Amygdala (tissue), 56 donors: ENCODE data around the gene SBNO2.

Experiments used
- DNase-seq, 56 donors: peaks; one replicate each; lab custom pipeline; 2025; lab: John Stamatoyannopoulos, UW

Gene SBNO2

DNA sequence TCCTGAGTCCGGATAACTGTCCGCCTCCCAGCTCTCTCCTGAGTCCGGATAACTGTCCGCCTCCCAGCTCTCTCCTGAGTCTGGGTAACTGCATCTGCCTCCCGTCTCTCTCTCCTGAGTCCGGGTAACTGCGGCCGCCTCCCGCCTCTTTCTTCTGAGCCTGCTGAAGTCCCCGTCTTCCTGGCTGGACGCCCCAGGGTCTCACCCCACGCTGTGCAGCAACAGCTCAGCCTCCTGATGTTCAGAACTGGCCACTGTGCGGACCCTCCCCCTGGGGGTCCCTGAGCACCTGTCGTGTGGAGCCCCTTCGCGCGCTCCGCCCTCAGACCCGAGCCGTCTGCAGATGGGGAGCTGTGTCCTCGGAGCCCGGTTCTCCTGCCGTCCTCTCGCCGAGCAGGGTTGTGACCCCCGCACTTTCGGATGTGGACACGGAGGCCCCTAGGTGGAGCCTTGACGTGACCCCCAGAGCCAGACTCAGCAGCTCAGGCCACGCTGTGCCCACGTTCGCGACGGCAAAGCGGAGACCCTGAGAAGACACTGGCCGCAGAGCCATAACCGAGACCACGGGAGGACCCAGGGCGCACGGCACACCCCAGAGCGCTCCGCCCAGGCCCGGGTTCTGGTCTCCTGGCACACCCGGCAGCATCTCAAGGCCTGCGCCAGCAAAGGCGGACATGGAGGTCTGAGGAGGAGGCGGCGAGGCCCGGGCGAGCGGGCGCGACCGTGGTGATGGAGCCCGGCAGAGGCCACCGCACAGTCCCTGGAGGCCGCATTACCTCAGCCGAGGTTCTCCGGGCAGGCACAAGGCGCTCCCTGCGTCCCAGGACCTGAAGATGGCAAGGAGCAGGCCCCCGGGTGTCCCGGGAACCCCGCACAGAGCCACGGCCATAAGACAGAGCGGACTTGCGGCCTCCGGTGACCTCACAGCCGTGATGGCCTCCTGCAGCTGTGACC, 15.9 kb downstream of the SBNO2 start:
- no peak for DNase-seq

DNA sequence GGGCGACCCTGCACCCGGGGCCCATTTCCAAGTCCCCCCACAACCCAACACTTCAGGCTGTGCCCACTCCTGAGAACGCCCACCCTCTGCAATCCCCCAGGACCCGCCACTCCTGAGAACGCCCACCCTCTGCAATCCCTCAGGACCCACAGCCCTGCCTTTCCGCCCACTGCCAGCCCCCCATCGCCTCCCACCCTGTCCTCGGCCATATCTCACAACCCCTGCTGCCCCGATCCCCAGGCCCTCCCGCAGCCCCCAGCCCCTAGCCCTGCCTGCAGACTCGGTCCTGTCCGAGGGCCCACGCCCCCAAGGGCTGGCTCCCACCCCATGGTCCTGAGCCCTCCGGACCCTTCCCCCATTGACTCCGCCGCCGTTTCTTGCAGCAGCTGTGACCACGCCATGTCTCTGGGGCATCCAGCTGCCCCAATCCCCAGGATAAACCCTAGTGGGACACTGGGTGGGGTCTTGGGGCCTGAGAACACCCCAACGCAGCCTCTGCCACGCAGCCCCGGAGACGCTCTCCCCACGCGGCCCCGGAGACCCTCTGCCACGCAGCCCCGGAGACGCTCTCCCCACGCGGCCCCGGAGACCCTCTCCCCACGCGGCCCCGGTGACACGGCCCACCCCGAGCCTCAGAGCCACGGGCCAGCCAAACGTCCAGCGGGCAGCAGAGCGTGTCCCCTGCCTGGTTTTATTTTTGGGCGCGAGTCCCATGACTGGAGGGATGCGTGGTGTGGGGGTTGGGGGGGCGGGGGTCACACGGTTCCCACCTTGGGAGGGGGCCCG, 17.0 kb downstream of the SBNO2 start:
- DNase-seq, result no peak

DNA sequence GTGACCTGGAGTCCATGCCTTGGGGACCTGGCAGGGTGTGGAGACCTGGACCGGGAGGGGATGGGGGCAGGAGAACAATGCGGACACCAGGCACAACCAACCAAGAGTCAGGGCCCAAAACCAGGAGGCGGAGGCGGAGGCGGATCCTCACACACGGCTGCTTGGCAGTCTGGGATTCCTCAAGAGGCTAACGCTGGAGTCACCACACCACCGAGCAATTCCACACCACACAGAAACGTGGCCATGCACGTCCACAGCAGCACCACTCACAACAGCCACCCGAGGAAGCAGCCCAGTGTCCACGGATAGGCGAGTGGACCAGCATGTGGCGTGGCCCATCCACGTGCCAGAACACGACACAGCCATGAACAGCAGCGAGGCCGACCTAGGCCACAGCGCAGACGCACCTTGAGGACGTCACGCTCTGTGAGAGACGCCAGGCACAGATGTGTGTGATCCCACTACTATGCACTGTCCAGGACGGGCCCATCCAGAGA, 17.7 kb downstream of the SBNO2 start:
- DNase-seq, result no peak

DNA sequence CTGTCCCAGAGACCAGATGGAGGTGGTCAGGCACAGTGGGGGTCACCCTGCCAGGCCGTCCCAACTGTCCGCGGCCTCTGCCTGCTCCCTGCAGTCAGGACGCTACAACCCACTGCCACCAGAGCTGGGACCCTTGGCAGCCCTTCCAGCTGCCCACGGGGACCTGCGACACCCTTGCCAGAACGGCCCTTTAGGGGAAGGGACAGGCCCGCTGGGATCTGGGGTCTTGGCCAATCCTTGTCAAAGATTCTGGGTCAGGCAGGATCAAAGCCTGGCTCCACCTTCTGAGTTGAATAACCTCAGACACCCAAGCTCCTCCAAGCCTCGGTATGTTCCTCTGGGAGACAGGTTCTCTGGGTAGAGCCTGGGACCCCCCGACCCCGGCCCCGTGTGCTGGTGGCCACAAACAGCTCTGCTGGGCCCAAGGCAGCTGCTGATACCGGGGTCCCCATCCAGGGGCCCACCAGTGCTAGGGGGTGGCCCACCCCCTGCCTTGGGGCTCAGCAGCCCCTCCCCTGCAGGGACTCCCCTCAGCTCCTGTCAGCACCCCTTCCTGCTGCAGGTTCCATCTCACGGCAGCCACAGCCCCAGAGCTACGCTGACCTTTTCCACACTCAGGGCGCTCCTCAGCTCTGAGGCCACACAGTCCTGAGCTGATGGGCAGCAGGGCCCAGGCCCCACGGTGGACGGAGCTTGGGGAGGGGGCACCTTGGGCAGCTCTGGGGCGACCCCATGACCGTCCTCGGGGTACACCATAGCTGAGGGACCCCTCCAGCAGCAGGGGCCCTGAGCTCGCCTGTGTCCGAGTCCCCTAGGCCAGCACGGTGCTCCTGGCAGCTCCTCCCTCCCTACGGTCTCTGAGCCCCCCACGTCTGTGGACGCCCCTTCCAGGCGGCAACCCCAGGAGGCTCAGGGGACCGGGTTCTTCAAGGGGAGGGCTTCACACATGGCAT, 18.4 kb downstream of the SBNO2 start:
- DNase-seq, result no peak

DNA sequence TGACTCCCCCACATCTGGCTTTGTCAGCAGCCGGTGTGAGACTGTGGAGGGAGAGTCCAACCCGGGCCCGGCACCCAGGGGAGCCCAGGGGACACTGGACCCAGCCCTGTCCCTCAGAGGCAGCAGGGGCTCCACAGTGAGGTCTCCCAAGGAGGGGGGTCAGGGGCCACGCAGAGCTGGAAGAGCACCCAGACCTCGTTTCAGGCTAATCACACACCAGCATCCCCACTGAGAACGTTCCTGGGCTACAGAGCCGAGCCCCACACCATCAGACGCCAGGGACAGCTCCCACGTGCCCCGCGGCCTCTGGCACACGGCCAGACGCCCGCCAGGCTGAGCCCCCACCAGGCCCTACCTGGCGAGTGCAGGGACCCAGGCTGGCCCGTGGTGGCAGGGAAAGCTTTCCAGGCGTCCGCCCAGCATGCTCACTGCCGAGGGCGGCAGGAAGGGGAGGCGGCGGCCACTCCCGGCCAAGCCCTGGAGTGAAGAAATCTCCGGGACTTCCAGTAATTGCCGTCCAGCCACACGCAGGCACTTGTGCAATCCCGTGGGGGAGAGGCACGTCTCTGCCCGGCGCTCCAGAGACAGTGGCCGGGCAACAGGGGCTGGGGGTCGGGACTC, 19.2 kb downstream of the SBNO2 start:
- peak in 21 of 56 donors; percentile 7 to 60 (median 31) for DNase-seq

DNA sequence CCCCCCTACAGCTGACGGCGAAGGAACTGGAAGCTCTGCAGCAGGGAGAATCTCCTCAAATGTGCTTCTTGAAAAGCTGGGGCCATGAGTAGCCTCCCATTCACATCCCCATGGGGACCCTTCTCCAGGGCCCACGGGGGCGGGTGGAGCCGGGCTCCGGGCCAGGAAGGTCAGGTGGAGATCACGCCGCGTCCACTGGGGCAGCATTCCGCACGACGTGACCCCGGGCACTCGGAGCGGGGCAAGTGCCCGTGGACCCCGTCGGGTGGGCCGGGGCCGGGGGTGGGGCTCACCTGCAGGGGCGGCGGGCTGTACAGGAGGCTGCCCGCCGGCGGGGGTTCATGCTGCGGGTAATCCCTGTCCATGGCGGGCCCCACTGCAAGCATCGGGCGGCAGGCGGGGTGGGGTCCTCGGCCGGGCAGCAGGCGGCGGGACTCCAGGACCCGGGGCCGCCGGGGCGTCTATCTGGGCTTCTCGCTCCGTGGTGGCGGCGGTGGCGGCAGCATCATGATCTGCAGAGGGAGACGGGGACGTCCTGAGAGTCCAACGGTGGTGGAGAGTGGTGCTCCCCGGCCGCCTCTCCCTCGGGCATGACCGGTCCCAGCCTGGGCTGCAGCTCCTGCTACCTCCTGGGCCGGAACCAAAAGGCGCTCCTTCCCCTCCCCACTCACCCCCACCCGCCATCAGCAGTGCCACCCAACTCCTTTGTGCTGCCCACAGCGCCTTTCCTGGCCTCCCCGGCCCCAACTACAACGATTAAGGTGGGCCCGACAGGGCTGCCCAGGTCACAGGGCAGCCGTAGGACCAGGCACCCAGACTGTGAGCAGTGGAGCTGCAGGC, 20.0 kb downstream of the SBNO2 start:
- DNase-seq, result no peak

DNA sequence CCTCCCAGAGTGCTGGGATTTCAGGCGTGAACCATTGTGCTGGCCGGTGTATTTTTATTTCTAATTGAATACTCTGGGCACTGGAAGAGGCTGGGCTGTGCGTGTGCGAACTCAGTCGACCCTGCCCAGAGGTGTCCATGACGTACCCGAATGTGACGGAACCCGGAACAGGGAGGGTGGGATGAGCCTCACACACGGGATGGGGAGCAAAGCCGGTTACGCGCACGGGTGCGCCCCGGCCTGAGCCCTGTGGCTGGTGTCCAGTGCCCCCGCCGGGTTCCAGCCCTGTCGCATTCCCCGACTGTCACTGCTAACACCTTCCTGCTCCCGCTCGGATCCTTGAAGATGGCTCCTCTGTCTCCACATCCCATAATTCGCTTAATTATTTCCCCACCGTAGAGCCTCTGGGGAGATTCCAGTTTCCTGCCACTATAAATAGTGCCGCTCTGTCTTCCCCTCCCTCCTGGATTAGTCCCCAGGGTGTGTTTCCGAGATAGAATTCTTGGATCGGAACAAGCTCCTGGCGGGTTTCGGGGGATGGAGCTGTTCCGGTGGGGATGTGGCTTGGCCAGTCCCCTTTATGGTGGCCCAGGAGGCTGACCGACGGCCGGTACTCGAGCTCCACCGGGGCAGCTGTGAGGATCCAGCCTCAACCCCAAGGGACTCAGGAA, 22.0 kb downstream of the SBNO2 start:
- no peak for DNase-seq

DNA sequence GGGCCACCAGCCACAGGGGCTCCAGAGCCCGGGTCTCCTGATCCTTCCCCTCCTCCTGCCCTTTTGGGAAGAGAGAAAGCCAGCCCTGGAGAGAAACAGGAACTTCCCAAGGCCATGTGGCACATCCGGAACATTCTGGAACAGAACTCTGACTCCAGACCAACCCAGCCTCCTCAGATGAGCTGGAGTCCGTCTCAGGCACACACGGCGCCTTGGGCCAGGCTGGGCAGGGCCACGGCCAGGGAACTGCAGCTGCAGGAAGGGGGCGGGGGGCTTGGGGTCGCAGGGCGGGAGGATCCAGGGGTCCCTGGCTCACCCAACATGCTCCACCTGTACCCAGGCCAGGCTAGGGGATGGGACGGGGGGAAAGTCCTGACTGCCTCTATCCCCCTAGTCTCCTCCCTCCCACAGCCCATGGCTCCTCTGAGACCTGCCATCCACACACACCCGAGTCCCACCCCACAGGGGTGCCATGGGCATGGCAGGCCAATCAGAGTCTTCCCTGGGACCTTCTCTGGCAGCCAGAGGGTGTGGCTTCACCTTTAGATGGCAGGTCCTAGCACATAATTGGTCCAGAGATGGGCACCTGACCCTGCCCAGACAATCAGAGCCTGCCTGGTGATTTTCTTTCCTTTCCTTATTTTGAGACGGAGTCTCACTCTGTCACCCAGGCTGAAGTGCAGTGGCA, 22.9 kb downstream of the SBNO2 start:
- no peak for DNase-seq

DNA sequence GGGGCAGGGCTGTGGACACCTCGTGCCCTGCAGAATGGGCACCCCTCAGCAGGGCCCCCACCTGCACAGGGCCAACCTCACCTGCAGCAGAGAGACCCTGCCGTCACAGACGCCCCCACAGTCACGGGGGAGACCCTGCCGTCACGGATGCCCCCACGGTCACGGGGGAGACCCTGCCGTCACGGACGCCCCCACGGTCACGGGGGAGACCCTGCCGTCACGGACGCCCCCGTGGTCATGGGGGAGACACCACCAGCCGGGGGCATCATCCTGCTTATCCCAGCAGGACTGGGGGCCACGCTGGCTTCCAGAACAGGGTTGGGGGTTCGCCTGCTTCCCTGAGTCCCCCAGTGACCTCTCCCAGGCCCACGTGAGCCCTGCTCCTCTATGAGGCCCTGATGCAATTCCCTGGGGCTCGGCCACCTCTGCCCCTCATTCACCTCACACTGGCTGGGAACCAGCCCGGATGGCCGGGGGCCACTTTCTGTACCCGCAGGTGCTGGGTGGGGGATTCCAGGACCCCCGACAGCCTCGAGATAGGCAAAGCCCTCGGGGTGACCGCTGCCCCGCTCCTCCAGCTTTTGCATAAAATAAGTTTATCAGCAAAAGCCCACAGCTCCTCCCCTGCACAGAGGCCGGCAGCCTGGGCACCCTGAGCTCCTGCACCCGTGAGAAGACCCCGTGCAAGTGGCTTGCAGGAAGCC, 23.6 kb downstream of the SBNO2 start:
- no peak for DNase-seq

DNA sequence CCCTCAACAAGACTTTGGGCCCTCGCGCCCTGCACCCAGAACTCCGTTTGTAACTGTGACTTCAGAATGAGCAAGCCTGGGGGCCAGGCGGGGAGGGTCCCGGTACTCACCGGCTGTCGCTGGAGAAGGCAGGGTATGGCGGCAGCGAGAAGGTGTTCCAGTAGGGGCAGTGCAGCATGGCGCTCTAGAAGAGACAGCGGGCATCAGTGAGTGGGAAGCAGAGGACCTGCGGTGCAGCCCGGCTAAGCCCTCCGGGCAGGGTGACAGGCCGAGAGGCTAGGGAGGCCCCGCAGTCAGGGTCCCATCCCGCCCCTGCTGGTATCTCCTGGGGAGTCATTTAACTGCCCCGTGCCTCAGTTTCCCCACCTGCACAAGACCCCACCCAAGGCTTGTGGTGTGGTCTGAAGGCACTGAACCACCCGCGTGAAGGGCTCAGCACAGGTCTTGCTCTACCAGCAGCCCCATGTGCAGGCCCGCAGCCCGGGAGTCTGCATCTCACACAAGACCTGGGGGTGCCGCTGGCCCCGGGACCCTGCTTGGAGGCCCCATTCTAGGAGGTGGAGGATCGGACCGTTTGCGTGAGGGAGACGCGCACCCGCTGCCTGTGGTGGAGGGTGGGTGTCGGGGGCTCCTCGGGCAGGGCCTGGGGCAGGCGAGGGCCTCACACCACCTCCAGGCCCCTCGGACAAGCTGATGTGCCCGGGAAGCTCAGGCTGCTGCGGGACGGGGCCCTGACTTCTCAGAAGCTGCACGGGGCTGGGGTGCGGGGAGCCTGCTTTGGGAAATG, 24.6 kb downstream of the SBNO2 start:
- DNase-seq, result no peak

DNA sequence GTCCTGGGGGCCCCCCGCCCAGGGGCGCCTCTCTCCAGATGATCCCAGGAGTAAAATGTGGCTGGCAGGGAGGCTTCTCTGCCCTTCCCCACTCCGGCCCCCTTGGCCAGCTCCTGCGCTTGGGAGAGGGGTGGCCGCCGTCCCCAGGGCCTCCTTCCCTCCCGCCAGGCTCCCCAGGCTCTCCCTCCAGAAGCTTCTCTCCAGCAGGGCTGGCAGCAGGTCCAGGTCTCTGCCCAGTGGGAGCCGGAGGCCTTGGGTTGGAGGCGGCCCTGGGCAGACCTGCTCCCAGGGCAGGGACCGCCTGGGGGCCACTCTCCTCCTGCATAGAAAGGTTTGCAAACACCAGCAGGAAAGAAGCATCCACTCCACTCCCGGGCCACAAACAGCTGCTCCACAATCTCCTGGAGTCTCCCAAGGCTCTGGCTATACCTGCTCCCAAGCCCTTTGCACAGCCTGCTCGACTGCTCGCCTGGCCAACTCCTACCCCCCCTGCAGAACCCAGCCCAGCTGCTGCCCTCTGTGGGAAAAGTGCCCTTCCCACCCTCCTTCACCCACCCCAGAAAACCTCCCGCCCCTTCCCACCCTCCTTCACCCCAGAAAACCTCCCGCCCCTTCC, 26.0 kb downstream of the SBNO2 start:
- DNase-seq, result no peak

DNA sequence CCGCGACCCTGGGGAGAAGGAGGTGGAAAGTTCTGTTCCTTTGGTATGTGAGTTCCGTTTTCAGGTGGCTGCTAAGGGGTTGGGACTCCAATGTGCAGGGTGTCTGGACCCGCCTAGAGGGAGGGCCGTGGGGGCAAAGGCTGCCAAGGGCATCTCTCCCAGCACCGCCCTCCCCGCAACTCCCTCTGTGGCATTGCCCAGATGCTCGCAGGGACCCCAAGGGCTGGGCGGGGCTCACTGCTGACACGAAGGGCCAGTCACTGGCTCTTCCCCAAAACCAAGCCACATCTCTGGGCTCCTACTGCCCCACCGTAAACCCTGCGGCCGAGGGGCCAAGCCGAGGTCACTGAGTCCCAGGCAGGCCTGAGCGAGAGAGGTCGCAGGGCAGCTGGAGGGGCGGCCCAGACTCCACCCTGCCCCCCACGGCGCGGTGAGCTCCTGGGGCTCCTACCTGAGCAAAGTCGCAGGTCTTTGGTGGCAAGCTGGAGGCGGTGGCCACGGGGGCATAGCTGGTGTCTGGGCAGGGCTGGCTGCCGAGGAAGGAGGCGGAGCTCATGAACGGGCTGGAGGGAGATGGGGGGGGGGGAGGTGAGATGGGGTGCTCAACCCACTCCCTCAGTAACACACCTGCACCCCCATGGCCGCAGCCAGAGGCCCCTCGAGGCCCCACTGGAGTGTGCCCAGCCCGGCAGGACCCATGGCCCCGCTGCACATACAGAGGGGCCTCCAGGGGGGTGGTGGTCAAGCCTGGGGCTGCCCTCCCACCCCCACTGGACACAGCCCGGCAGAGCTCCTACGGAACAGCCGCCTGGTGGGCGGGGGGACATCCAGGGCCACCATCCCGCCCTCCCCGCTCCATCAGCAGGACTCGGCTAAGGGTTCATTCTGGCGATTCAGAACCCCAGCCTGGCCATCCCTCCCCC, 26.9 kb downstream of the SBNO2 start:
- no peak for DNase-seq

DNA sequence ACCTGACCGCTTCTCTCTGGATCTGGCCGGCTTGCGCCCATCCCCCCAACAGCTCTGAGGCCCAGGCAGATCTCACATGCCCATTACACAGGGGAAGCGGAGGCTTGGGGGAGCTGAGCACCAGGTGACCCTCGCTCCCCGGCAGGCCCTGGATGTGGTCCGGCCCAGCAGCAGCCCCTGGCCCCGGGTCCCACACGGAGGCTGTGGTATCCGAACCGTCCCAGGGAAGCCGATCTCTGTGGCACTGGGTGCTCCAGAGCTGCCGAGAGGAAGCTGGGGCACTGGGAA, 27.7 kb downstream of the SBNO2 start:
- no peak for DNase-seq

DNA sequence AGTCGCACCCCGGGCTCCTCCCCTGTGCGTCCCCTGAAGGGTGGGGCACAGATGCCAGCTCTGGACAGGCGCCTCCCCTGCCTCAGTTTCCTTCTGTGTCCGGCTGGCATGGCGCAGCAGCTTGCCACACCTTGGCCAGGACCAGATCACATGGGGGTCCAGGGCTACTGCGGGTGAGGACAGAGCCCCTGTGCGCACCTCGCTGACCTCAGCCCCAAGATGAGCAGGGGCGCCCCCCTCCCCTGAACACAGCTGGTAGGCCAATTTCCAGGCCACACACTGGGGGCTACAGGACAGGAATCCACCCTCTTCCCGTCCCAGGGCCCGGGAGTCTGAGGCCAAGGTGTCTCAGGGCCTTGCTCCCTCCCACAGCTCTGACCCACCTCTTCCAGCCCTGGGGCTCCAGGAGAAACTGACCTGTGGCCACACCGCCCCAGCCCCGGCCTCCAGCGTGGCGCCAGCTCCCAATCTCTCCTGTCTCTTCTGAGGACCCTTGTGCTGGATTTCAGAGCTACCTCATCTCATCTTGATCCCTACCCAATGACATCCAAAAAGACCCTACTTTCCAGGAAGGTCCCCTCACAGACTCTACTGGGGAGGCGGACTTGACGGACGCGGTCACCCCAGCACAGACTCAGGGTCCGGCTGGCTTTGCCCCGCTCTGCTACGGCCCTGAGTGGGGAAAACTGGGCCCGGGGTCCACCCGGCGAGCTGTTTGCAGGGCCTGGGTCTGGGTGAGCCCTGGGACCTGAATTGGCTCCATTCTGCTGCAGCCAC, 28.2 kb downstream of the SBNO2 start:
- DNase-seq, result no peak
